Mesenchymal stem cell (in vitro differentiated cells and primary cell): ENCODE measurements around the gene MCF2L2.
A peak's percentile ranks its signal among the peaks of the same experiment; 100 is the strongest.

Source experiments
- DNase-seq: peaks from one replicate; pipeline ENCODE4 v3.0.0-alpha.2; 2013
- H2AFZ ChIP-seq: one replicate; pipeline ENCODE4 v1.6.1; 2013; ENCODE audit warnings: low read depth, mild to moderate bottlenecking, control low read depth, inconsistent platforms, low read length, moderate library complexity
- H2AK5ac ChIP-seq: 2 replicates; pipeline ENCODE4 v1.6.1; 2013; ENCODE audit warnings: low read length, moderate library complexity, mild to moderate bottlenecking, inconsistent platforms; ENCODE audit not compliant: severe bottlenecking
- H2BK120ac ChIP-seq: one replicate; pipeline ENCODE4 v1.6.1; 2013; ENCODE audit warnings: low read depth, mild to moderate bottlenecking, inconsistent platforms, low read length, moderate library complexity
- H2BK12ac ChIP-seq, 2 experiments: one replicate each; pipeline ENCODE4 v1.6.1; 2013; ENCODE audit warnings: inconsistent platforms in 2 of 2, low read length in 2 of 2, mild to moderate bottlenecking in 2 of 2, moderate library complexity in 2 of 2, control low read depth in 1 of 2
- H2BK15ac ChIP-seq: one replicate; pipeline ENCODE4 v1.6.1; 2013; ENCODE audit warnings: mild to moderate bottlenecking, low read depth, inconsistent platforms; ENCODE audit not compliant: poor library complexity, severe bottlenecking
- H2BK5ac ChIP-seq: 2 replicates; pipeline ENCODE4 v1.6.1; 2013; ENCODE audit warnings: low read depth, mild to moderate bottlenecking, low read length, control low read depth, inconsistent platforms; ENCODE audit not compliant: poor library complexity, severe bottlenecking
- H3K14ac ChIP-seq, 2 experiments: one replicate each; pipeline ENCODE4 v1.6.1; 2013; ENCODE audit warnings: inconsistent platforms in 2 of 2, low read length in 2 of 2, control low read depth in 1 of 2, mild to moderate bottlenecking in 1 of 2, moderate library complexity in 1 of 2
- H3K18ac ChIP-seq, 2 experiments: one replicate each; pipeline ENCODE4 v1.6.1; 2013; ENCODE audit warnings: inconsistent platforms in 2 of 2, low read length in 2 of 2, control low read depth in 1 of 2, low read depth in 1 of 2, mild to moderate bottlenecking in 1 of 2
- H3K23ac ChIP-seq, 2 experiments: one replicate each; pipeline ENCODE4 v1.6.1; 2013; ENCODE audit warnings: inconsistent platforms in 2 of 2, low read length in 2 of 2, mild to moderate bottlenecking in 2 of 2, moderate library complexity in 2 of 2, control low read depth in 1 of 2
- H3K27ac ChIP-seq: 2 replicates; pipeline ENCODE4 v1.5.1; 2013; ENCODE audit warnings: mild to moderate bottlenecking, moderate library complexity, low read length, control low read depth, inconsistent platforms; ENCODE audit not compliant: poor library complexity, severe bottlenecking
- H3K27me3 ChIP-seq, 2 experiments: 2 replicates each; pipeline versions ENCODE4 v1.6.1 to v1.7.0; 2013; ENCODE audit warnings: low read length in 2 of 2, mild to moderate bottlenecking in 2 of 2, moderate library complexity in 2 of 2, control low read depth in 1 of 2, inconsistent platforms in 1 of 2; ENCODE audit not compliant: control insufficient read depth in 1 of 2, insufficient read depth in 1 of 2
- H3K36me3 ChIP-seq, 2 experiments: 2 replicates each; pipeline versions ENCODE4 v1.6.1 to v1.7.0; 2013; ENCODE audit warnings: low read length in 2 of 2, control low read depth in 1 of 2, inconsistent platforms in 1 of 2, low read depth in 1 of 2, mild to moderate bottlenecking in 1 of 2; ENCODE audit not compliant: insufficient read depth in 2 of 2, control insufficient read depth in 1 of 2
- H3K4ac ChIP-seq, 2 experiments: one replicate each; pipeline ENCODE4 v1.6.1; 2013; ENCODE audit warnings: inconsistent platforms in 2 of 2, low read length in 2 of 2, mild to moderate bottlenecking in 2 of 2, moderate library complexity in 2 of 2, control low read depth in 1 of 2, low read depth in 1 of 2
- H3K4me1 ChIP-seq: 2 replicates; pipeline ENCODE4 v1.6.1; 2013; ENCODE audit warnings: low read depth, low read length, control low read depth; ENCODE audit not compliant: control insufficient read depth, insufficient read depth
- H3K4me2 ChIP-seq: 2 replicates; pipeline ENCODE4 v1.6.1; 2013; ENCODE audit warnings: low read length, mild to moderate bottlenecking, inconsistent platforms; ENCODE audit not compliant: poor library complexity, severe bottlenecking
- H3K4me3 ChIP-seq, 2 experiments: 2 replicates each; pipeline versions ENCODE4 v1.5.1 to v1.7.0; 2013; ENCODE audit warnings: low read length in 2 of 2, mild to moderate bottlenecking in 2 of 2, control low read depth in 1 of 2, low read depth in 1 of 2; ENCODE audit not compliant: insufficient read depth in 1 of 2
- H3K79me1 ChIP-seq: replicated peaks from 2 replicates; pipeline ENCODE4 v1.6.1; 2013; ENCODE audit warnings: mild to moderate bottlenecking, control low read depth, low read length, inconsistent platforms; ENCODE audit not compliant: poor library complexity, severe bottlenecking
- H3K9ac ChIP-seq: 2 replicates; pipeline ENCODE4 v1.7.0; 2013; ENCODE audit warnings: mild to moderate bottlenecking, low read length, moderate library complexity
- H3K9me3 ChIP-seq: 2 replicates; pipeline ENCODE4 v1.7.0; 2013; ENCODE audit warnings: mild to moderate bottlenecking, low read length; ENCODE audit not compliant: control insufficient read depth
- H4K8ac ChIP-seq: one replicate; pipeline ENCODE4 v1.6.1; 2013; ENCODE audit warnings: inconsistent platforms, mild to moderate bottlenecking, low read length, moderate library complexity
- H4K91ac ChIP-seq: one replicate; pipeline ENCODE4 v1.6.1; 2013; ENCODE audit warnings: mild to moderate bottlenecking, low read length, inconsistent platforms
- WGBS: methylation state at CpG from one replicate; pipeline ENCODE4 v1.1.7; 2013; ENCODE audit warnings: mixed read lengths; 5-methylcytosine and 5-hydroxymethylcytosine counted together

Gene MCF2L2

DNA sequence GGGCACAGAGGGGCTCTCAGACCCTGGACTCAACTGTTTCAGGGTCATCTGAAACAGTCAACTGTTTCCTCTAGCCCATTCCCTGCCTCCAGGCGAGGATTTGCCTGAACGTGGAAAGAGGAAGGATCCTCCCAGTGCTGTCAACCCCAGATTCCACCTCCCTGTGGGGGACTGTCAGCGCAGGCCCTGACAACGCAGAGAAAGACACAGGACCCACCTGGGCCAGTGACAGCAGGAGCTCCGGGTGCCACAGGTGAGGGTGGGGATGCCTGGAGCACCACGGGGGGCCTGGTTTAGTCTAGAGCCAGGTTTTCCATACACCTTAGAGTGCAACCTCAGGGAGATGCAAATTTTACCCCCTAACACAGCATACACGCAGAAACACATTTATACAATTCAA is 246.3 kb downstream of the MCF2L2 start:
- H2AK5ac ChIP-seq = no peak overlapping the region
- peaks cover 19 to 28% of the 10 kb centered on the region in 2 experiments for H3K27me3 ChIP-seq
- no peak overlapping the region for H3K14ac ChIP-seq
- no peak overlapping the region for H3K4ac ChIP-seq
- no peak overlapping the region for H3K4me2 ChIP-seq
- no peak overlapping the region for H3K18ac ChIP-seq
- peaks cover 15% of the 10 kb centered on the region for H3K4me1 ChIP-seq
- no peak overlapping the region for H2BK12ac ChIP-seq
- DNase-seq = no peak
- H3K9me3 ChIP-seq = no peaks in the 10 kb centered on the region
- H3K23ac ChIP-seq = no peak overlapping the region
- no peak overlapping the region for H2BK15ac ChIP-seq
- H2AFZ ChIP-seq = no peak overlapping the region
- 91% methylated on average over 7 of the region's 7 CpGs for WGBS
- no peaks in the 10 kb centered on the region for H3K79me1 ChIP-seq
- no peak overlapping the region for H2BK120ac ChIP-seq
- H3K27ac ChIP-seq = no peak overlapping the region
- H2BK5ac ChIP-seq = no peak overlapping the region
- H3K36me3 ChIP-seq = no peaks in the 10 kb centered on the region
- H4K8ac ChIP-seq = no peak overlapping the region
- H4K91ac ChIP-seq = no peak overlapping the region
- H3K9ac ChIP-seq = no peak overlapping the region
- no peak overlapping the region for H3K4me3 ChIP-seq

GRCh38 chr3:183181606-183182005 is 246.8 kb downstream of the MCF2L2 start:
- H3K14ac ChIP-seq = no peak overlapping the region
- H2BK15ac ChIP-seq = no peak overlapping the region
- no peak overlapping the region for H3K4me2 ChIP-seq
- H2BK120ac ChIP-seq = no peak overlapping the region
- H2BK5ac ChIP-seq = no peak overlapping the region
- H3K79me1 ChIP-seq = no peaks in the 10 kb centered on the region
- peaks cover 21 to 32% of the 10 kb centered on the region in 2 experiments for H3K27me3 ChIP-seq
- no peak overlapping the region for H2AFZ ChIP-seq
- H3K23ac ChIP-seq = no peak overlapping the region
- no peaks in the 10 kb centered on the region for H3K9me3 ChIP-seq
- H3K18ac ChIP-seq = no peak overlapping the region
- H3K9ac ChIP-seq = no peak overlapping the region
- DNase-seq = no peak
- WGBS = 100% methylated on average over 5 of the region's 5 CpGs
- H3K36me3 ChIP-seq = no peaks in the 10 kb centered on the region
- H4K91ac ChIP-seq = no peak overlapping the region
- no peak overlapping the region for H4K8ac ChIP-seq
- no peak overlapping the region for H3K27ac ChIP-seq
- no peak overlapping the region for H3K4me3 ChIP-seq
- H3K4ac ChIP-seq = no peak overlapping the region
- no peak overlapping the region for H2BK12ac ChIP-seq
- H3K4me1 ChIP-seq = peaks cover 15% of the 10 kb centered on the region
- no peak overlapping the region for H2AK5ac ChIP-seq

DNA sequence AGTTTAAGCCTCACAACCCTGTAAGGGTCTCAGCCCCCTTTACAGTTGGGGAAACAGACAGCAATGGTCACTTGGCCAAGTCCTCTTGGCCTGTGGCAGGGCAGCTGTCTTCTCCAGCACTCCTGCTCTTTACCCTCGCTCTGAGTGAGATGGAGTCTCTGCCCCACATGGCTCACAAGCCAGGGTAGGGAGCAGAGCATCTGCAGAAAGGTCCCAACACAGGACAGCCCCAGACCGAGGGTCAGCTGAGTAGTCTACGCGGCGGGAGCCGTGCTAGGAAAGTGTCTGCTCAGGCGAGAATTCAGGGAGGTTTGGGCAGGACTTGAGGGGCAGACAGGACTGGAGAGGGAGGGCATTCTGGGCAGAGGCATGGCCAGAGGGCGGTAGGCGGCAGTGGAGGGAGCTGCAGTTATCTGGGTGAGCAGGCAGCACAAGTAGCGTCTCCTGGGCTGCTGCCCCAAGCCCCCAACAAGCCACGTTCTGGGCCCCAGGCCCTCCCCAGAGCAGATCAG is 247.6 kb downstream of the MCF2L2 start:
- H2AFZ ChIP-seq = no peak overlapping the region
- H3K23ac ChIP-seq = no peak overlapping the region
- no peak overlapping the region for H2BK5ac ChIP-seq
- 87% methylated on average over 11 of the region's 11 CpGs for WGBS
- no peak overlapping the region for H3K18ac ChIP-seq
- no peak overlapping the region for H3K9ac ChIP-seq
- no peak overlapping the region for H3K4me2 ChIP-seq
- H3K27me3 ChIP-seq = peaks cover 26 to 40% of the 10 kb centered on the region in 2 experiments
- no peak overlapping the region for H3K4me3 ChIP-seq
- H3K4ac ChIP-seq = no peak overlapping the region
- no peak overlapping the region for H2AK5ac ChIP-seq
- no peak overlapping the region for H2BK120ac ChIP-seq
- H3K9me3 ChIP-seq = no peaks in the 10 kb centered on the region
- H2BK12ac ChIP-seq = no peak overlapping the region
- peaks cover 14% of the 10 kb centered on the region for H3K4me1 ChIP-seq
- no peaks in the 10 kb centered on the region for H3K36me3 ChIP-seq
- H2BK15ac ChIP-seq = no peak overlapping the region
- DNase-seq = no peak
- no peak overlapping the region for H4K8ac ChIP-seq
- no peak overlapping the region for H3K27ac ChIP-seq
- H3K79me1 ChIP-seq = no peaks in the 10 kb centered on the region
- no peak overlapping the region for H4K91ac ChIP-seq
- H3K14ac ChIP-seq = no peak overlapping the region

DNA sequence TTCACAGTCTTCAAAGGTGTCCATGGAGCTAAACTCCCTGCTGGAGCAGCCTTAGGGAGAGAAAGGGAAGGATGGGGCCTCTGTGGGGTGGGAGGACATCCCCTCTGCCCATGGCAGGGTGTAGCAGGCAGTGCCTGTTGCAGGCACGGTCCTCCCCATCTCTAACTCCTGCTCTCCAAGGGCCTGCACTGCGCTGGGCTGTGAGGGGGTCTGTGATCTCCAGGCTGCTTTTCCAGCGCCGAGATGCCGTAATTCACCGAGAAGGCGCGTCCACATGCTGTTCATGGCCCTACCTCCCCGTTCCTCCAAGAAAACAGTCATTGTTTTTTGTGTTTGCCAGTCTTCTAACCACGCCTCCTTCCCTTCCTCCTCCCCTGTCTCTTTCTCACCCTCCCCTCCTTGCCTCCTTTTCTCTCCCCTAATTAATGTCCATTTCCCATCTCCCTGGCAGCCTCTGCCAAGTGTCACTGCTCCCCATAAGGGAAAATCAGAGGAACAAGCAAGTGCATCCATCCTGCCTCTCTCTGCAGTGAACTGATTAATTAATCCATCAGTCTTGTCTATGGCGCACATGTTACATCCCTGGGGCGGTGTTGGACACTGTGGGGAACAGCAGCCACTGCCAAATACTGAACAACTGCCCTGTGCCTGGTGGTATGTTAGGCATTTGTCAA is 248.2 kb downstream of the MCF2L2 start:
- H3K4me2 ChIP-seq = no peak overlapping the region
- peak overlapping the region in 1 of 2 experiments; percentile 59 for H2BK12ac ChIP-seq
- no peak for DNase-seq
- no peak overlapping the region for H3K18ac ChIP-seq
- H3K79me1 ChIP-seq = no peaks in the 10 kb centered on the region
- H4K91ac ChIP-seq = no peak overlapping the region
- H3K27me3 ChIP-seq = peaks cover 32 to 45% of the 10 kb centered on the region in 2 experiments
- no peak overlapping the region for H2BK120ac ChIP-seq
- no peak overlapping the region for H3K23ac ChIP-seq
- no peak overlapping the region for H3K4ac ChIP-seq
- no peak overlapping the region for H2AK5ac ChIP-seq
- H3K14ac ChIP-seq = peak overlapping the region in 1 of 2 experiments; percentile 79
- peak overlapping the region in 1 of 2 experiments; percentile 80 for H3K4me3 ChIP-seq
- H2BK15ac ChIP-seq = no peak overlapping the region
- no peak overlapping the region for H2BK5ac ChIP-seq
- WGBS = 63% methylated on average over 12 of the region's 12 CpGs
- no peak overlapping the region for H2AFZ ChIP-seq
- H3K27ac ChIP-seq = no peak overlapping the region
- no peaks in the 10 kb centered on the region for H3K36me3 ChIP-seq
- H3K9ac ChIP-seq = no peak overlapping the region
- peaks cover 13% of the 10 kb centered on the region for H3K4me1 ChIP-seq
- no peaks in the 10 kb centered on the region for H3K9me3 ChIP-seq
- H4K8ac ChIP-seq = no peak overlapping the region
